Posterior cingulate gyrus (tissue), 11 donors: ENCODE results near the gene MAPK12.
"Not testable (repeated sequence)": the region's sequence is repeated elsewhere in the genome, so short reads cannot be mapped to it uniquely, and the experiment has no call there.

ENCODE experiments used
- DNase-seq, 10 donors: peaks; one replicate each; pipeline versions ENCODE4 v3.0.0 to v3.0.0-alpha.2; 2020 to 2021; ENCODE audit warnings: mixed read lengths in 3 of 10
- intact Hi-C: fragments of 100-400 bp; cut with DNase I; formaldehyde crosslinking; loops from one replicate; pipeline ENCODE4 v1.15.1; 2023

Gene MAPK12

DNA sequence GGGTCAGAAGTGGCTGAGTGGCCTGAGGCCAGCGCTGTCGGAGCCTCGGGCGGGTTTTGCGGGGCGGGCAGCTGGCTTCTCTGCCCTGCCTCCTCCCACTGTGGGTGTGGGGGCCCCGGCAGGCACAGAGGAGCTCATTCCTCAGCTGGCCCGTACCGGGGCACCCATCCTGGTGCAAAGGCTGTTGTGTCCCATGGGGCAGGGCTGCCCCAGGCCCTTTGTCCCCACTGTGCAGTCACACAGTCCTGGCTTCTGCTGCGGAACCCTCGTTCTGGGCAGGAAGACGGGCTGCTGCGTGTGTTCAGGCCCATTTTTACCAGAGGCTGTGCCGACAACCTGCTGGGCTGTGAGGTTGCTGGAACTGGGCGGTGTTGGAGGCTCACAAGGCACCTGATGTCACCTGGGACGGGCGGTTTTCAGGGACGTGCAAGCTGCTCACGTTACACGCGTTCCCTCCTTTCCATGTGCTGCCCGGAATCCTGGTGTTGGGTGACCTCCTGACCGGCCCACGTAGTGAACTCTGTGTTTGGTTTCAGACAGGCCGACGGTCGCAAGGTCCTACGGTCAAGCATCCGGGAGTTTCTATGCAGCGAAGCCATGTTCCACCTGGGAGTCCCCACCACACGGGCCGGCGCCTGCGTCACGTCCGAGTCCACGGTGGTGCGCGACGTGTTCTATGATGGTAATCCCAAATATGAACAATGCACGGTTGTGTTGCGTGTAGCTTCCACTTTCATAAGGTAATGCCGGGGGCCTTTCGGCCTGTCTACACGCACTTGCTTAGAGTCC, 55.5 kb downstream of the MAPK12 start:
- intact Hi-C loops = loop anchor here (10.0 kb wide), 1 partner anchor 281 kb away; no protein-coding TSS in a partner anchor

GRCh38 chr22:50204998-50205397, 56.5 kb downstream of the MAPK12 start:
- intact Hi-C loops = loop anchor here (10.0 kb wide), 1 partner anchor 280 kb away; no protein-coding TSS in a partner anchor
- not testable (repeated sequence) for DNase-seq

More for the DNA sequence above, 55.5 kb downstream of the MAPK12 start:
- DNase-seq = no peak

DNA sequence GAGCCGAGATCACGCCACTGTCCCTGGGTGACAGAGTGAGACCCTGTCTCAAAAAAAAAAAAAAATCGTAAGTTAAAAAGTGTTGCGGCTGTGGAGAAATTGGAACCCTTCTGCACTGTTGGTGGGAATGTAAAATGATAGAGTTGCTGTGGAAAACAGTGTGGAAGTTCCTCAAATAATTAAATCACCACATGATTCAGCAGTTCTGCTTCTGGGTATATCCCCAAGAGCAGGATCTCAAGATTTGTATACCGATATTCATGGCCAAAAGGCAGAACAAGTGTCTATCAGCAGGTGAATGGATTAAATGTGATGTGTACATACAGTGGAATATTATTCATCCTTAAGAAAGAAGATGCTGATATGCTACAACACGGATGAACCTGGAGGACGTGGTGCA, 56.9 kb downstream of the MAPK12 start:
- no peak for DNase-seq
- intact Hi-C loops = loop anchor here (10.0 kb wide), 1 partner anchor 280 kb away; no protein-coding TSS in a partner anchor

DNA sequence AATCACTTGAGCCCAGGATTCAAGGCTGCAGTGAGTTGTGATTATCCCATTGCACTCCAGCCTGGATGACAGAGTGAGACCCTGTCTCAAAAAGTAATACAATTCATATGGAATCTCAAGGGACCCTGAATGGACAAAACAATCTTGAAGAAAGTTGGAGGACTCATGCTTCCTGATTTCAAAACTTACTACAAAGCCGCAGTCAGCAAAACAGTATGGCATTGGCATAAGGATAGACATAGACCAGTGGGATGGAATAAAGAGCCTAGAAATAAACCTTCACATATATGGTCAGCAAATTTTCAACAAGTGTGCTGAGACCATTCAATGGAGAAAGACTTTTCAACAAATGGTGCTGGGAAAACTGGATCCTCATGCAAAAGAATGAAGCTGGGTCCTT, 58.2 kb downstream of the MAPK12 start:
- intact Hi-C loops = loop anchor here (10.0 kb wide), 1 partner anchor 278 kb away; no protein-coding TSS in a partner anchor
- DNase-seq = no peak
